B cell (primary cell): Measurements from ENCODE around the gene CLDN11.

Experiments used
- CTCF ChIP-seq: fragments of 200-600 bp; IDR thresholded peaks from one replicate; pipeline ENCODE4 v1.8.0; 2022; ENCODE audit warnings: antibody characterized with exemption, mild to moderate bottlenecking
- EZH2 ChIP-seq: IDR thresholded peaks from 2 replicates; pipeline ENCODE4 v1.6.1; 2012; ENCODE audit warnings: borderline replicate concordance, low read depth, mild to moderate bottlenecking, moderate library complexity, low read length; ENCODE audit not compliant: insufficient read depth, poor library complexity, severe bottlenecking

- TF ChIP-seq CTCF: no peak
- TF ChIP-seq EZH2: no peak
Measured at GRCh38 chr3:170477395-170477794, 58.7 kb downstream of the CLDN11 start.
